ELR (cell line): Measurements from ENCODE around the gene CNTLN.
"Not testable (repeated sequence)": the region's sequence is repeated elsewhere in the genome, so short reads cannot be mapped to it uniquely, and the experiment has no call there.

ENCODE experiments used
- DNase-seq: peaks from one replicate; pipeline ENCODE4 v3.0.0-alpha.2; 2015; ENCODE audit warnings: low read depth

Gene CNTLN

DNA sequence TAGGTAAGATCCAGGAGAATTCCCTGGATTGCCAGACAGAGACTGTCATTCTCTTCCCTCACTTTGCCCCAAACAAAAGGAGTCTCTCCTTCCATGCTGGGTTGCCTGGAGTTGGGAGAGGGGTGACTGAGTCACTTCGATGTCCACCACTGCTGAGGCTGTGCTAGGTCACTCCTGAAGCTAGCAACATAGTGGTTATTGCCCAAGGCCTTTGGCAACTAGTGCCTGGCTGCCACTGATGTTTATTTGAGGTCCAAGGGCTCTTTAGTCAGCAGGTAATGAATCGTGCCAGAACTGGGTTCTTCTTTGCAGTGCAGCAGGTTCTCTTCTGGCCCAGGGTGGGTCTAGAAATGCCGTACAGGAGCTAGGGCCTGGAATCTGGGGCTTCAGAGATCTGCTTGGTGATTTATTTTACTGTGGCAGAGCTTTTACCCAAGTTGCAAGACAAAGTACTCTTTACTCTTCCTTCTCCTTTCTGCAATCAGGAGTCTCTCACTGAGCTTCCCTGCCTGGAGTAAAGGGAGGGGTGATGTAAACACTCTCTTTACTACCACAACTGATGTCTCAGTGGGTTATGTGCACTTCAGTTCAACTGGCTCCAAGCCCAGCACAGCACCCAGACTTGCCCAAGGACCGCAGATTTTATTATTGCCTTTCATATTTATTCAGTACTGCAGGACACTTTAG is 288.3 kb downstream of the CNTLN start:
- peak; percentile 17 for DNase-seq

DNA sequence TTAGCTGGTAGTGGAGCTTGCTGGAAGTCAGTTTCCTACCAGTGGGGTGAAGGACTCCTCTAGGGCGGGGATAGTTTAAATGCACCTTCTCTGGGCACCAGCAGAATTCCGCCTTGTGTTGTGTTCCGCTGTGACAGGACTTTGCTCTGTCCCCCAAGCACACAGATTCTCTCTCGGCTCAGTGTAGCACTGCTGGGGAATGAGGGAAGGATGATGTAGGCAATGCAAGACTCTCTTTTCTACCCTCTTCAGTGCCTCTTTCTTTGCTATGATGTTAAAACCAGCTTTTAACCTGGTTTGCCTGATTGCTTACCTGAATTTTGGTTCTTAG is 288.8 kb downstream of the CNTLN start:
- no peak for DNase-seq

DNA sequence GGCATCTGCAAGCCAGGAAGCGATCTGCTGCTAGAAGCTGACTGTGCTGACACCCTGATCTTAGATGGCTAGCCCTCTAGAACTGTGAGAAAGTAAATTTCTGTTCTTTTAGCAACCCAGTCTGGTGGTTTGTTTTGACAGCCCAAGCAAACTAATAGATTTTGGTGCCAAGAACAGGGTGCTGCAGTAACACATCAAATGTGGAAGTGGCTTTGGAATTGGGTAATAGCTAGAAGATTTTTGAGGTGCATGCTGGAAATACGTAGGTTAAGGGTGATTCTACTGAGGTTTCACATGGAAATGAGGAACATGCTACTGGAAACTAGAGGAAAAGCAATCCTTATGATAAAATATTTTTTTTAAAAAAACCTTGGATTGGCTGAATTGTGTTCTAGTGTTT is 290.5 kb downstream of the CNTLN start:
- DNase-seq = no peak

DNA sequence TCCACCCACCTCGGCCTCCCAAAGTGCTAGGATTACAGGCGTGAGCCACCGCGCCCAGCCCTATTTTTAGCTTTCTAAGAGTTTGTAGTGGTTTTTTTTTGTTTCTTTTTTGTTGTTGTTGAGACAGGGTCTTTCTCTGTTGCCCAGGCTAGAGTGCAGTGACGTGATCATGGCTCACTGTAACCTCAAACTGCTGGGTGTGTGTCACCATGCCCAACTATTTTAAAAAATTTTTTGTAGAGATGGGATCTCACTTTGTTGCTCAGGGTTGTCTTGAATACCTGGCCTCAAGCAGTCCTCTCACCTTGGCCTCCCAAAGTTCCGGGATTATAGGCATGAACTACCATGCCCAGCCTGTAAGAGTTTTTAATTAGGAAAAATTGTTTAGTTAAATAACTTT is 298.7 kb downstream of the CNTLN start:
- DNase-seq = no peak

DNA sequence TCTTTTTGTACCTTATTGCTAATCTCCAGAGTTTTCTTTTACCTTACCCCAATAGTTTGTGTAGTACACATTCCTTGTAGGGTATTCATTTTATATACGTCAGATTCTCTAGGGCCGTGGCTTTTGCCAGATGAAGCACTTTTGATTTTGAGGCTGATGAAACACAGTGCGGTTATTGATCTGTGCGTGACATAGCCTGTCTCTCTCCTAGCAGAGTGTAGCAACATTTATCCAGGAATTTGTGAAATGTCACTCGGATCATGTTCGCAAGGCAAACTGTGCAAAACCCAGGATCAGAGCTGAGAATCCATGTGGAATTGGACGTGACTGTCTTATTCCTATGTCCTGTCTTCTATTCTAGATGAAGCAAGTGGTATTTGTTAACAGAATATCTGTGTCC is 302.0 kb downstream of the CNTLN start:
- no peak for DNase-seq

DNA sequence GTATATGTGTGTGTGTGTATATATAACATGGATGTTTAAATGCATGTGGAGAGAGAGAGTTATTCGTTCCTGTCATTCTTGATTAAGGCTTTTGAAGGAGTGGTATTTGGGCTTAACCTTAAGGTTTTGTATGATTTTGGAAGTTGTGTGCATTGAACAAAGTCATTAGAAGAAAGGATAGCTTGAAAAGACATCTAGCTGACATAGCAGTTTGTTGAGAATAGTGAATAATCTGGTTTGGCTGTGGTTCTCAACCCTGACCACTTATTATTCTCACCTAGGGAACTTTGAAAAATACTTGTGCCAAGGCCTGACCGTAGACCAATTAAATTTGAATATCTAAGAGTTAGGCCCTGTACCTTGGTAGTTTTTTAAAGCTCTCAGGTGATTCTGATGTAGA is 303.0 kb downstream of the CNTLN start:
- no peak for DNase-seq

DNA sequence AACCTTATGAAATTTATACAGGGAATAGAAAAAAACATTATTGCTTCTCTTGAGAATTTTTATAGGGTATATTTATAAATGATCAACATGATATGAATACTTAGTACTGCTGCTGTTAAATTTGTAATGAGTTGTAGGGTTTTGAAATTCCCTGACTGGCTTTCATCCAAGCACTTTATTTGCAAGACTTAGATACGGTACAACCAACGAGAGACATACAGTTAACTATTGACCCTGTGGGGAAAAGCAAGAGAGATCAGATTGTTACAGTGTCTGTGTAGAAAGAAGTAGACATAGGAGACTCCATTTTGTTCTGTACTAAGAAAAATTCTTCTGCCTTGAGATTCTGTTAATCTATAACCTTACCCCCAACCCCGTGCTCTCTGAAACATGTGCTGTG is 310.3 kb downstream of the CNTLN start:
- not testable (repeated sequence) for DNase-seq

DNA sequence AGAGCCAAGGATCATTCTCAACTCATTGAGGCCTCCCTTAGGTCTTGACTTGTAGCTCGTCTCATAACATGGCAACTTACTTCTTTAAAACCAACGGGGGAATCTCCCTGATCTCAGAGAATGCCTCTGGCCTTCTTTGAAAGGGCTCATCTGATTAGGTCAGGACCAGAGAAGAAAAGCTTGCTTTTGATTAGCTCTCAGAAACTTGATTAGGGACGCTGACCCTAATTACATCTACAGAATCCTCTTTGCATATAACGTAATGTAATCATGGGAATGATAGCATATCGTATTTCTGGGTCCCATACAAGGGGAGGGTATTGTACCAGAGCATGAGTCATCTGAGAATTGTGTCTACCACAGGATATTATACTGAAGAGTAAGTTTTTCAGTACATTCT is 318.9 kb downstream of the CNTLN start:
- peak; percentile 6 for DNase-seq

DNA sequence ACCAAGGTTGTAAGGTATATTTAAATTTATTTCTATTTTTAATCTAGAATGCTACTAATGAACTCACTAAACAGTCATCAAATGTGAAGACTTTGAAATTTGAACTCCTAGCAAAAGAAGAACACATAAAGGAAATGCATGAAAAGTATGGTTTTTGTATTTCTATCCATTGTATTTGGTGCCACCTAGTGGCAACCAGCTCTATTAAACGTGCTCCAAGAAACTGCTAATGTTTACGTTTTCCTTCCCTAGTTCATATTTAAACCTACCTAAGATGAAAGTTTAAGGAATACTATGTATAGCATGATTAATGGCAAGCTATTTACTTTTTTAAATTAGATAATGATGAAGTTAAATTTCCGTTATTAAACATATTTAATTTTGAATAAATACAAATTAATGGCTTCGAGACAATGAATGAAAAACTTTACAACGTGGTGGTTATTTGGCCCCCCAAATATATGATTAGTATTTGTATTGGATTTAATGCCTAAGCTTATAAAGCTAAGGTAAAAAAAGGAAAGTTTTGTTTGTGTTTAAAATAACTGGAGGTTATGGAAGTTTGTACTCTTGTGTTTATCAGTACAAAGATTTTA is 328.1 kb downstream of the CNTLN start:
- peak; percentile 70 for DNase-seq

DNA sequence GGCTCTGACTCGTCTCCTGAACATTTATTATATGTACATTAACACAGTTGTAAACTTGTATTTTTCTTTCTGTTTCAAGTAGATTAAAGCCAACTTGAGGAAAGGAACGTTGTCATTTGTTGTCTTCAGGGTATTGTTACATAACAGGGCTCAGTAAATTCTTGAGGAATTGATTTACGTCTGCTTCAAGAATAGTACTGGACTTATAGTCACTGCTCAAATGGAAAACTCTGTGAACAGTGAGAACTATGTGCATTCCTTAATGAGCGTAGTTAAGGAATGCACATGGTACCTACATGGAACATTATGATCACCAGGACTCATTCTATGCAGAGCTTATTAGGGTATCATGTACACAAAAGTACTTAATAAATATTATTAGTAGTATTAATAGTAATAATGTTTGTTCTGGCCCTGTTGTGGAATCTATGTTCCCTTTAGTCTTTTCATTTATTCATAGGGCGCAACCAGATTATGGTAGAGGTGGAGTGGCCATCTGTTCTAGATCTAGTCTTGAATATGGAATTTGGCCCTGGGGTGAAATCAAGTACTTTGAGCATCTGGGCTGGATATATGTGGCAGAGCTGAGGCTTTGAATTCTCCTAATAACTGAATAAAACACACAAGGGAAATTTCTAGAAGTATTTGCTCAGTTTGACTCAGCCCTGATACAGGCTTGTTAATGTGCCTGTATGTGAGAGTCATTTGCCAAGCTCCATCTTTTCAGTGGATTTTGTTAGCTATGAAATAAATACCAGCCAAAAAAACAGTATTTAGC is 335.4 kb downstream of the CNTLN start:
- no peak for DNase-seq

DNA sequence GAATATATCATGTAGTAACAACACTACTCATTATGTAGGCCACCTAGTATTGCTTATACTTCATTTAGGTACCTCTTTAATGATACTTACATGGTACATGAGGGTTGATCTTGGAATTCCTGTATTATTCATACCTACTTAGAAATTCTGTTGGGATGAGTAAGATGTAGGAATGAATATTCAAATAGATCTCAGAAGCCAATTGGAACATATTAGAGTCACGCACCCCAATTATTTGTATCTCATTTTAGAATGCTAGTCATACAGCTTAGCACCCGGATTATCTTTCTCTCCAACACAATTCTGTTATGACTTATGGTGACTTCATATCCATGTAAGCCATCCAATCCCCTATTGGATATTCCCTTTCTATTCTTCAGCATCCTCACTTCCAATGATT is 337.3 kb downstream of the CNTLN start:
- DNase-seq = peak; percentile 68

DNA sequence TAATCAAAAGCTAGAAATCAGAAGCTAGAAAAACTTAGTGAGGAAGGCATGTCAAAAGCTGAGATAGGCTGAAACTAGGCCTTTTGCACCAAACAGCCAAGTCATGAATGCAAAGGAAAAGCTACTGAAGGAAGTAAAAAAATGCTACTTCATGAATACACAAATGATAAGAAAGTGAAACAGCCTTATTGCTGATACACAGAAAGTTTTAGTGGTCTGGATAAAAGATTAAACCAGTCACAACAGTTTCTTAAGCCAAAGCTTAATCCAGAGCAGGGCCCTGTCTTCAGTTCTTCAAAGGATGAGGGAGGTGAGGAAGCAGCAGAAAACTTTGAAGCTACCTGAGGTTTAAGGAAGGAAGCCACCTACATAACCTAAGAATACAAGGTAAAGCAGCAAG is 341.6 kb downstream of the CNTLN start:
- DNase-seq = no peak

DNA sequence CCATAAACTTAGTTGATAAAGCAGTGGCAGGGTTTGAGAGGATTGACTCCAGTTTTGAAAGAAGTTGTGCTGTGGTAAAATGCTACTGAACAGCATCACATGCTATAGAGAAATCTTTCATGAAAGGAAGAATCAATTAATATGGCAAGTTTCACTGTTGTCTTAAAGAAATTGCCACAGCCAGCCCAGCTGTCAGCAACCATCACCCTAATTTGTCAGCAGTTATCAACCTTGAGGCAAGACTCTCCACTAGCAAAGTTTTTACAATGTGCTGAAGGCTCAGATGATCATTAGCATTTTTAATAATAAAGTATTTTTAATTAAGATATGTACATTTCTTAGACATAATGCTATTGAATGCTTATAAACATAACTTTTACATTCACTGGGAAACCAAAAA is 343.0 kb downstream of the CNTLN start:
- no peak for DNase-seq

DNA sequence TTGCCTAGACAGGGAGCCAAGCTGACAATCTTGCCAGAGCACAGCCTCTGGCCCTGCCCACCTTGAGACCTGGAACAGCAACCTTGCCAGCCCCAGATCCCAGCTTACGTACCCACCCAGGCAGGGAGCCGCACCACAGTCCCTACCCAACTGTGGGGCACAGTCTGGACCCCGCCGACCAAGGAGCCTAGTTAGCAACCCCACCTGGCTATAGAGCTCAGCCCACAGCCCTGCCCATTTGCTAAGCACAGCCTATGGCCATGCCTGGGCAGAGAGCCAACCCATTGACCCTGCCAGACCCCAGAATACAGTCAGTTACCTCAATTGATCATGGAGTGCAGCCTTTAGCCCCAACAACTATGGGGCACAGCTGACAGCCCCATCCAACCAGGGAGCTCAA is 346.1 kb downstream of the CNTLN start:
- DNase-seq = no peak

DNA sequence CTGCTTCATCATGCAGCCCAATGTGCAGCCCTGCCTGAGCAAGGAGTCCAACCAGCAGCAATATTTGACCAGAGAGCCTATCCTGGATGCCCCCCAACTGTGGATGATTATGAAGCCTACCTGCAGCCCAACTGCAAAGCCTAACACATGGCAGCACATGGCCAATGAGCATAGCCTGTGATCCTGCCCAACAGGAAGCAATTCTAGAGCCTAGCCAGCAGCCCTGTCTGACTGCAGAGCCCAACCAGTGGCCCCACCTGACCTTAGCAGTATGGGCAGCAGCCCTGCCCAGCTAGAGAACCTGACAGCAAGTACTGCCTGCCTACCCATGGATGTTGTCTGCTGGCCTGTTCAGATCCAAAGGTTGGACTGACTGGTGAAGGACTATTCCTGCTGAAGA is 346.7 kb downstream of the CNTLN start:
- no peak for DNase-seq

DNA sequence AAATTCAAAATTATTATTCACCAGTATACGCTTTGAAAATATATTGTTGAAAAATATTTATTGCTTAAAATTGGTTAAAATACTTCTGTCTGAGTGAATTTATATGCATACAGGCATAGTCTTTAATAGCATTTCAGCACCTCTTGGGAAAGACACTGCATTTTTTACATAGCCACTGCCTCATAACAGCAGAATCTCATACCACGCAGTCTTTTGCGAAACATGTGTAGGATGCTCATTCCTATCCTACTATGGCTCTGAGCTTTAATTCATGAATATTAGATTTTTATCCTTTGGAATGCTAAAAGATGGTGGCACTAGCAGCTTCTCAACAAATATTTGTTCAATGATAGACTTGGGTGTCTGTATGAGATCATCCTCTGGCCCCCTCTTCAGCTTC is 350.1 kb downstream of the CNTLN start:
- DNase-seq = no peak

DNA sequence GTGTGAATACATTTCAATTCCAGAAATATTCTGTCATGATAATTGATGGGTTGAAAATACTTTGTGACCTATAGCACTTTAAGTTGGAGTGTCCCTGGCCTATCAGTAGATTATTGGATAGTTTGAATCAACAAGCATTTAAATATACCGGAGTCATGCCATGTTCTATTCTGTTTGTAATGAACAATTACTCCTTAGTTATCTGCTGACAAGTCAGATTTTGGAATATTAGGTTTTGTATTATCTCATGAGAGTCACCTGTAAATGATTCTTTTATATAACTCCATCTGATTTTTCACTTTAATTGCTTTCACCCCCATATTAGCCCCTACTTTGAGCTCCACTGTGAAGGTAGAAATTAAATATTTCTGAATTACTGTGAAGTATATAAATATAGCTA is 351.6 kb downstream of the CNTLN start:
- DNase-seq = no peak

DNA sequence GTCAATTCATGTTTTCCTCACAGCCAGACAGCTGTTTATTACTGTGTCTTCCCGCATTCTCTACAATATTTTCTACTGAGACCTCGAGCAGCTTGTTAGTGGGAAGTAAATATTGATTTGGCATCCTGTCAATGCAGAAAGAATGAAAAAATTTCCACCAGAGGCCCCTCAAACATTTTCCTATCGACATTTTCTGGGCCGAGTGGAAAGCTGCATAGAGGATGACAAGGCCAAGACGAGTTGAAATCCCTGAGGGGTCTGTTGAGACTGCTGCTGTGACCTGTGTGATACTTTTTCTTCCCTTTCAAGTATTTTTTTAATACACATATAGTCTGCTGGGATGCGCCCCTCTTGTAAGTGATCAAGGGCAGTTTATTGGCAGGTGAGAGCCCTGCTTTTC is 352.6 kb downstream of the CNTLN start:
- no peak for DNase-seq

DNA sequence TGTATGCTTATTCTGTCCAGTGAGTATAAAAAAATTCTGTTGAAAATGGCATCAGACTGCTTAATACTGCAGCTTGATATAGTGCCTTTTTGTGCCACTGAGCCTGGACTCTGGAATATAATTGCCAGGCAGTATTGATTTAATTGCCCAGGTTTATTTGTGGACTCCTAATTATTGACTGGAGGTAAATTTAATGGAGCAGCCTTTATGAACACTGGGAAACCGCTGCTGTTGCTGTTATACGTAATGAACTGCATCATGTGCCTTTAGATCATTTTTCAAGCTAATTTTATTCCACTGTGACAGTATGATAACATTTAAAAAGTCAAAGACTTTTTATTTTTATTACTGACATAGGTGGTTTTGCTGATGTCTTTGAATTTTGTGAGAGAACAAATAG is 353.8 kb downstream of the CNTLN start:
- no peak for DNase-seq

DNA sequence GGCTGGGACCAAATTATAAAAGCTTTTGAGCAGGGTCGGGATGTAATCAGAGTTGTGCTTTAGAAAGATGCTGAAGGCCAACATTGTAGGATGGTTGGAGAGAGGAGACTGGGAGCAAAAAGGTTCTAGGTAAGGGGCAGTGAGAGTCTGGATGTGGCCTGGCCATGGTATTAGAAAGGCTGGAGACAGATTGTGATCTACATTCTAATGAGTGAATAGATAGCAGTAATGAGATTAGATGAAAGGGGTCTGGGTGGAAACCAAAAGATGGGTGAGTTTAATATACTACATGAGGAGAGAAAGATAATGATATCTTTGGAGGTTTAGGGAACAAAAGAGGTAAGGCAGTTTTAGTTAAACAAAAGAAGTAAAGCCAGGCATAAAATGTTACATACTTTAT is 355.3 kb downstream of the CNTLN start:
- no peak for DNase-seq

DNA sequence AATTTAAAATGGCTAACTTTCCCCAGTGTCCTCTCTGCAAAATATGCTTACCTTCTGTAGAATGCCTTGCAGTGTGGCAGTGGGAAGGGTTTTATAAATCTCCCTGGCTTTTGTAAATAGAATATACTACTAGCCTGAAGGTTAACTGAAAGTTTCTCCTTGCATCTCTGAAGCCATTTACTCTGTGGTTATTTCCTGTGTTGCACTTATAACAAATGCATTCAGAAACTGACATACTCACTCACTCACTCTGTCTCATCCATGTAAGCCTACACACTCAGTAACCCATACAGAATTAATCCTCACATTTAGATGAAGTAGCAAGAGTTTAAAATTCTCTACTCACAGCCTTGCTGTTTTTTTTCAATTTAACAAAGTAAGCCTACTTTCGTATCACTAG is 356.9 kb downstream of the CNTLN start:
- DNase-seq = no peak

DNA sequence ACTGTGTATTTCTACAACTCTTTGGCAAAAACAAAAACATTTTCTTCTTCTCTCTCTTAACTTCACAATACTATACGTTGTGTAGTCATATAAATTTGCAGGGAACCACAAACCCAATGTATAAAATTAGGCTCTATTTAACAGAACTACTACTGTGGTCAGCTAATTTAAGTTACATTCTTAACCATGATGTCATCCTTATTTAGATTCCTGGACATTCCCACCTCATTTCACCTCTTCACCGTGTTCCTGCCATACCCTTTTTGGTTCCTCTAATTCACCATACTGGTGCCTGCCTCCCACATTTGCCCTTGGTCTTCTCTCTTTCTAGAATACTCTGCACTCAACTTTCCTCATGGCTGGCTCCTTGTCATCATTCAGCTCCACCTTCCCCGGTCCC is 368.4 kb downstream of the CNTLN start:
- DNase-seq = no peak

DNA sequence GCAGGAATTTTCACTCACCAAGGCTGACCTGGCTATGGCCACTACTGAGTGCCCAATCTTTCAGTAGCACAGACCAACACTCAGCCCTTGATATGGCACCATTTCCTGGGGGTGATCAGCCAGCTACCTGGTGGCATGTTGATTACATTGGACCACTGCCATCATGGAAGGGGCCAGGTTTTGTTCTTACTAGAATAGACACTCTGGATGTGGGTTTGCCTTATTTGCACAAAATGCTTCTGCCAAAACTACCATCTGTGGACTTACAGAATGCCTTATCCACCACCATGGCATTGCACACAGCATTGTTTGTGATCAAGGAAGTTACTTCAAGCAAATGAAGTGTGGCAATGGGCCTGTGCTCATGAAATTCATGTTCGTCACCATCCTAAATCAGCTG is 374.3 kb downstream of the CNTLN start:
- DNase-seq = no peak

DNA sequence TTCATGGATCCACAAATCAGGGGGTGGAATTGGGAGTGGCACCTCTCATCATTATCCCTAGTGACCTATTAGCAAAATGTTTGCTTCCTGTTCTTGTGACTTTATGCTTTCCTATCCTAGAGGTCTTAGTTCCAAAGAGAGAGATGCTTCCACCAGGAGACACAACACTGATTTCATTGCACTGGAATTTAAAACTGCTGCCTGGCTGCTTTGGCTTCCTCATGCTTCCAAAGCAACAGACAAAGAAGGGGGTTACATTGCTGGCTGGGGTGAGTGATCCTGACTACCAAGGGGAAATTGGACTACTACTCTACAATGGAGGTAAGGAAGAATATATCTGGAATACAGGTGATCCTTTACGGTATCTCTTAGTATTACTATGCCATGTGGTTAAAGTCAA is 374.9 kb downstream of the CNTLN start:
- DNase-seq = no peak
